Measurements from ENCODE around the gene DTL.
A peak's percentile ranks its signal among the peaks of the same experiment; 100 is the strongest.
"Not testable (repeated sequence)": the region's sequence is repeated elsewhere in the genome, so short reads cannot be mapped to it uniquely, and the experiment has no call there.

Gene DTL, protein sequence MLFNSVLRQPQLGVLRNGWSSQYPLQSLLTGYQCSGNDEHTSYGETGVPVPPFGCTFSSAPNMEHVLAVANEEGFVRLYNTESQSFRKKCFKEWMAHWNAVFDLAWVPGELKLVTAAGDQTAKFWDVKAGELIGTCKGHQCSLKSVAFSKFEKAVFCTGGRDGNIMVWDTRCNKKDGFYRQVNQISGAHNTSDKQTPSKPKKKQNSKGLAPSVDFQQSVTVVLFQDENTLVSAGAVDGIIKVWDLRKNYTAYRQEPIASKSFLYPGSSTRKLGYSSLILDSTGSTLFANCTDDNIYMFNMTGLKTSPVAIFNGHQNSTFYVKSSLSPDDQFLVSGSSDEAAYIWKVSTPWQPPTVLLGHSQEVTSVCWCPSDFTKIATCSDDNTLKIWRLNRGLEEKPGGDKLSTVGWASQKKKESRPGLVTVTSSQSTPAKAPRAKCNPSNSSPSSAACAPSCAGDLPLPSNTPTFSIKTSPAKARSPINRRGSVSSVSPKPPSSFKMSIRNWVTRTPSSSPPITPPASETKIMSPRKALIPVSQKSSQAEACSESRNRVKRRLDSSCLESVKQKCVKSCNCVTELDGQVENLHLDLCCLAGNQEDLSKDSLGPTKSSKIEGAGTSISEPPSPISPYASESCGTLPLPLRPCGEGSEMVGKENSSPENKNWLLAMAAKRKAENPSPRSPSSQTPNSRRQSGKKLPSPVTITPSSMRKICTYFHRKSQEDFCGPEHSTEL

DNA sequence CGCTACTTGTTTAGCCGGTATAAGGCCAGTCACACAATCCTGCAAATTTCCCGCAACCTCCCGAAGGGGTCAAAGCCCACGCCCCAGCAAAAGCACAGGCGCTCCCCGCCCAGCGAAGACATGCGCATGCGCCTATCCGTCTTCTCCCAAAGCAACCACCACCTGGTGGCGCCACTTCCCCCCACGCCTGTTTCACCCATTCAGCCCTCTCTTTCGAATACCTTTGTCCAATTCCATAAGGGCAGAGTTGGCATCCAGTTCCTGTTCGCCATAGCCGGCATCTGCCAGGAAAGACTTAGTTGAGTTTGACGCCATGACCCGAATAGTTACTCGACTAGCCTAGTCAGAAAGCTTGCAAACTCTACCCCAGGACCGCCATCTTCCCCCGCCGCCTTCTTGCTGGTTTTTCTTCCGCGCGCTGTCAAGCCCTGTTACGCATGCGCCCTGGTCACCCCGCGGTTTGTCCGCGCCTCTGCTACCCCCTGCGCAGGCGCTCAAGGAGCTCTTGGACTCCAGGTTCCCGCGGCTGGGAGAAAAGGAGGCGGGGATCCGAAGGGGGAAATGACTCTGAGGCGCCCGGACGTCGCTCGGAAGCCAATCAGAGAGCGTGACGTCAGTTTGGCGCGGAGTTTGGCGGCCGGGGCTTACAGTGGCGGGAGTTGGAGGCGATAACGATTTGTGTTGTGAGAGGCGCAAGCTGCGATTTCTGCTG, at the start of gene DTL, which contains the start of gene INTS7:
Gene DTL (plus strand): TSS at position 626 of the 712 bp plus-strand sequence. CDS start 143 bp downstream, outside the sequence.
Gene INTS7 (minus strand): TSS at position 435 of the 712 bp plus-strand sequence. CDS start 120 bp downstream, at position 315.
- DNase-seq: peak; percentile 100

DNA sequence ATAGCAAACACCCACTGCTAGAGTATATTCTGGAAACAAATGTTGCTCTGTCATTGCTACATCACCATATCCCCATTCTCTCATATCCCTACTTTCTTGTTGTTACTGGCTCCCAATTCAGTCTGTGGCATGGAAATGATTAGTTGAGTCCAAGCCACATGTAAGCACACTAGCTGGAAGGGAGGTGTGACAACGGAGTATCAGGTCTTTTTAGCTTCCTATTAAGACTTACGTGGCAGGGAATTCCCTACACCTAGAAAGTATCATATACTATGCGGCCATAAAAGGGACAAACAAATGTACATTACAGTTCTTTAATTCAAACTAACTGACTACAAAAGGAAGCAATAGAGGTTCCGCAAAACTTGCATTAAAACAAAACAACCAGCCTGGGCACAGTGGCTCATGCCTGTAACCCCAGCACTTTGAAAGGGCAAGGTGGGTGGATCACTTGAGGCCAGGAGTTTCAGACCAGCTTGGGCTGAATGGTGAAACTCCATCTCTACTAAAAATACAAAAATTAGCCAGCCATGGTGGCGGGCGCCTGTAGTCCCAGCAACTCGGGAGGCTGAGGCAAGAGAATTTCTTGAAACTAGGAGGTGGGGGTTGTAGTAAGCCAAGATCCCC, 48.8 kb upstream of the DTL start:
- no peak for DNase-seq

DNA sequence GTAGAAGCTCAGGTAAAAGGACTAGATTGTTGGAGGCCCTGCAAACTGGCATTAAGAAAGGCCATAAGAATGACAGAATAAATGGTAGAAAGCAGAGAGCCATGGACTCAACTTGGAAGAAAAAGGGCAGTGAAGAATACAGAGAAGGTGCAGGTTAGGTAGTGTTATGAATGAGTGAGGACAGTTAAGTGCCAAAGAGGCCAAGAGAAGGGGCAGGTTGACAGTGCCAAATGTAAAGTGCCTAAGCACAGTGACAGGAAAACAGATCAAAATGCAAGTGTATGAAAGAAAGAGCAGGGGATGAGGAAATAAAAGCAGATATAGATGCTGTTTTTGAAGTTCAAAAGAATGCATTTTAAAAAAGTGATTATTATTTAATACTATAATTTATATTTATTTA, 43.9 kb upstream of the DTL start:
- DNase-seq: no peak

DNA sequence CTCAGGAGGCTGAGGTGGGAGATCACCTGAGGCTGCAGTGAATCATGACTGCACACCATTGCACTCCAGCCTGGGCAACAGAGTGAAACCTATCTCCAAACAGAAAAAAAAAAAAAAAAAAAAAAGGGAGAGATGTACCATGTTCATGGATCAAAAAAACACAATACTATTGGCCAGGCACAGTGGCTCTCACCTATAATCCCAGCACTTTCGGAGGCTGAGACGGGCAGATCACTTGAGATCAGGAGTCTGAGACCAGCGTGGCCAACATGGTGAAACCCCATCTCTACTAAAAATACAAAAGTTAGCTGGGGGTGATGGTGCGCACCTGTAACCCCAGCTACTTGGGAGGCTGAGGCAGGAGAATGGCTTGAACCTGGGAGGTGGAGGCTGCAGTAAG, 38.1 kb upstream of the DTL start:
- not testable (repeated sequence) for DNase-seq

DNA sequence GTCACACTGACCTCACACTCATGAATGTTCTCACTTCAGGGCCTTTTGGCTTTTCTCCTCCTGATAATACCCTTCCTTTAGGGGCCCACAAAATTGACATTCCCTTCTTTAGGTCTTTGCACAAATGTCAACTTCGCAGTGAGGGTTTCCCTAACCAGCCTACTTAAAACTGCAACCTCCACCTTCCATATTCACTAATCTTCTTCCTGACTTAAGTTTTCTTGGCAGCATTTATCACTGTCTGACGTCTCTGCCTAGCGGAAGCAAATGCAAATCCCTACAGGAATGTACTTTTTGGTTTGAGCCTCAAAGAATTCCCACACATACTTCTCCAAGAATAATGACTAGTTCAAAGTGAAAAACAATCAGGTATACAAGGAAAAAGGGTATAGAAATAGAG, 33.0 kb upstream of the DTL start:
- DNase-seq: no peak

DNA sequence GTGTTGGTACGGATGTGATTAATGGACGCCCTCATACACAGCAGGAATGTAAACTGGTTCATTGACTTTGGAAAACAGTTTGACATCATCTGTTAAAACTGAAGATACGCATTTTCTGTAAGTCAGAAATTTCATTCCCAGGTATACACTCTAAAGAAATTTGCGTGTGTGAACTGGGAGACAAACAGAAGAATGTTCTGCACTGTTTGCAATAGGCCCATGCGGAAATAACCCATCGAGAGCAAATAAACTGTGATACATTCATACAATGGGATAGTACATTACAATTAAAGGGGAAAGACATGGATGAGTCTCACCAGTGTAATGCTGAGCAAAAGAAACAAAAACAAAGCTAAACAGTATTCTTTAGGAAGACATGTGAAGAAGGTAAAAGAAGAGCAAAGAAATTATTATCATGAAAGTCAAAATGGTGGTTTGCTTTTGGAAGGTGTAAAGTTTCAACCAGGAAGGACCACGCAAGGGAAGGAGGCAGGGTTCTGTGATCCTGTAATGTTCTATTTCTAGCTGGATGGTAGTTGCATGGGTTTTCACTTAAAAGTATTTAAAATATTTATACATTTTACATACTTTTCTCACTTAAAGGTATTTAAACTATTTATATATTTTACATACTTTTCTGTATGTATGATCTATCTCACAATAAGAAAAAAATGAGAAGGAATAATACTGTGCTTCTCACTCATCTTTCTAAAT, 30.5 kb upstream of the DTL start:
- DNase-seq: no peak

DNA sequence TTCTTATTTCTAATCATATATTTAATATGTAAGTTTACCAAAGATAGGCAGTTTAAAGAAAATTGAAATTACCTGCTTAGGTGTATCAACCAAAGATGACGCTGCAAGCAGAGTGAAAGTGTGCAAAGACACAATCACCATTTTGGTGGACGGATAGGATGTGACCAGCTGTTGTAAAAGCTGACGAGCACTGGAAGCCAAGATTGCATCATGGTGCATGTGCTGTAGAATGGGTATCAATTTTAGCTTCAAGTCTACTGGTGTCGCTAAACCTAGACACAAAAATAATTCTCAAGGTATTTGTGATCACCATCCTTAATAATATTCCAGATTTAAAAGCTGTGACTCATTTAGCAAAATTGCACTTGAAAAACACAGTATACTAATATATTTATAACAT, 28.4 kb upstream of the DTL start:
- DNase-seq: no peak

DNA sequence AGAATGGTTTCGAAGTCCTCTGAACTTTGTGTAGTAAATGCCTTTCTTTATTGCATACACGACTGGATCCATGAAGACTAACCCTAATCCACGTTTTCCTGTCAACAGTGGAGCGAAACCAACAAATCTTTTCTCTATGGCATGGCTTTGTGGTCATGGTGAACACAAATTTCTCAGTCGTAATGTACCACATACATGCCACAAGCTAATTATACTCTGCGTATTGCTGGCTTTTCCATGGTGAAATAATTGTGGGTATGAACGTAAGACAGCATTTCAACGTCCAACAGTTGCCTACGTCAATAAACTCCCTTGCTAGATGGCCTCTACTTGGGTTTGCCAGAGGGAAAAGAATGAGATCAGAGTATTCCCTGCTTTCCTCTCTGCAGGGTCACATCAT, 27.7 kb upstream of the DTL start:
- DNase-seq: no peak

DNA sequence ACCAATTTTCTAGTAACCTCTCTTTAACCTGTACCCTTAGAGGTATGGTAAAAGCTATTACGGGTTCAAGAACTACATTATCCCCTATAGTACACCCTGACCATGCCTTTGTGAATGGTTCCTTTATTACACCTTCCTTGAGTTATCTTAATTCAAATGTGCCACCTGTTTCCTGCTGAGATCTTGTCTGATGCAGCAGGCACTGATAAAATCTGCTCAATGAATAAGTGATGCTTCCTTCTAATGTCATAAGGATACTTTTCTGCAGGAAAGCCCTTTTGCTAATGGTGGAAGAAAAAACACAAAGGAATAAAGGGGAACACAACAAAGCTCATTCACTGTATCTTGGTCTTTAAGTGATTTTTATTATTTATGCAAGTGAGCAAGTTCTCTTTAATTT, 26.0 kb upstream of the DTL start:
- peak; percentile 14 for DNase-seq

DNA sequence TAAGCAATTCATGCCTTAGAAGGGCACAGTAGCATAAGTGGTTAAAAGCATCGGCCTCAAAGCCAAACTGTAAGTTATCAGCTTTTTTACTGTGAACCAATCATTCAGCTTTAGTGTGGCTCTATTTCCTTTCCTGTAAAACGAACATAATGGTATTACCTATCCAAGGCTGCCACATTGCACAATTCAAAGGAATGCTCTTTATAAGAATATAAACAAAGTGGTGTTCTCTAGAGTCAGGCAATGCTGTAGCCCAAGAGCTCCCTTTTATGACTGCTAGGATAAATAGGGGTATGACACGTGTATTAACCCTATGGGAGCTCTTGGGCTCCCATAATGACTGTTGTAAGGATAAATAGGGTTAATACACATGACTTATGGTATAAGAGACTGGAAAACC, 25.5 kb upstream of the DTL start:
- DNase-seq: no peak

DNA sequence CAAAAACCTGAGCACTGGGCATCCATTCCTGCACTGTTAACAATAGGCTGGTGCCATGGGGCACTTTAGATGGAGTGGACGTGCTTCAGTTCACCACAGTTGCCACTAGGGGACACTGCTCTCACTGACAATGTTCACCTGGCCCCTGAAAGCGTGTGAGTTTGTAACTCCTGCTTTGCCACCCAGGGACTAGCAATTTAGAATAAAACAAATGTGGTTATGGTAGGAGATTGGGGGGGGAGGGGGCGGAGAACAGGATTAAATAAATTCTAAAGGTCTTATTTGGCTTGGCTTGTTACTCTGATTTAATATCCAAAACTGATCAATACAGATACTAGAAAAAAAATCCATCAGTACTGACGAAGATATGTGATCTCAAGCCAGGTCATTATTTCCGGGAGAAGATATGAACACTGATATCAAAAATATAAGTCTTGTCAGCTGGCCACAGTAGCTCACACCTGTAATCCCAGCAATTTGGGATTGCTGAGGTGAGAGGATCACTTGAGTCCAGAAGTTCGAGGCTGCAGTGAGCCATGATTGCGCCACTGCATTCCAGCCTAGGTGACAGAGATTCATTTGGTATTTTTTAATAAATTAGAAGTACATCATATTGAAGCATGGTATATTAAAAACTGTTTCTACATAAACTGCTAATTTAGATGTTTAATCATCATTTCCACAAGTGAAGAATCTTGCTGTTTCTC, 23.4 kb upstream of the DTL start:
- DNase-seq: peak; percentile 87

DNA sequence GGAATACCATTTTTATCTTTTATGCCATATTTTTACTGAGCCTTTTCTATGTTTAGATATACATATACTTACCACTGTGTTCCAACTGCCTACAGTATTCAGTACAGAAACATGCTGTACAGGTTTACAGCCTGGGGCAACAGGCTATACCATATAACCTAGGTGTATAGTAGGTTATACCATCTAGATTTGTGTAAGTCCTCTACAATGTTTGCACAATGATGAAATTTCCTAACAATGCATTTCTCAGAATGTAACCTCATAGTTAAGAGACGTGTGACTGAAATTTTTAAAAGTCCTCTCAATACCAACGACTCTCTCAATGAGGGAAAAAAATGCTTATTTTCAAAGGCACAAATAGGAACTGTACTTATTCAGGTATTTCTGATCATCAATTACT, 21.9 kb upstream of the DTL start:
- no peak for DNase-seq

DNA sequence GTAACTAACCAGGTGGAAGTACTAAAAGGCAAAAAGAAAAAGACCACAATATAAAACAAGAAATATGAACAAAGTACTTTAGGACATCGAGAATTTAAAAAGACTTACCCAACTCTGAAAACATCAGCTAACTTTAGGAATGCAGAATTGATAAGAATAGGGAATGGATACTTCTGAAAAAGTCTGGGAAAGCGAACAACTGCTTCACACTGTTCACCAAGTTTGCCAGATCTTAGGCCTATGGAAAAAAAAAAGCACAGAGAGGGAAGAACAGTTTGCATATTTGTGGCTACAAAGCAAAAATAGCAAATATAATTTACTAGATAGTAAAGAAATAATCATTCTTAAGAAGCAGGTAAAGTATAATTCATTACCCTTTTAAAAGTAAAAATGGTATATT, 14.6 kb upstream of the DTL start:
- no peak for DNase-seq

DNA sequence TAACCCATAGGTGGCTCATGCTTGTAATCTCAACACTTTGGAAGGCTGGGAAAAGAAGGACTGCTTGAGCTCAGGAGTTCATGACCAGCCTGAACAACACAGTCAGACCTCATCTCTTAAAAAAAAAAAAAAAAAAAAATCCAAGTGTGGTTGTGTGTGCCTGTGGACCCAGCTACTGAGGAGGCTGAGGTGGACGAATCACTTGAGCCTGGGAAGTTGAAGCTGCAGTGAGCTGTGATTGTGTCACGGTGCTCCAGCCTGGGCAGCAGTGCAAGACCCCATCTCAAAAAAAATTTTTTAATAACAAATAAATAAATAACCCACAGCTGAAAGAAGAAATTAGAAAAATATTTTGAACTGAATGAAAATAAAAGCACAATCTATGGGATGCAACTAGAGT, 14.0 kb upstream of the DTL start:
- no peak for DNase-seq

DNA sequence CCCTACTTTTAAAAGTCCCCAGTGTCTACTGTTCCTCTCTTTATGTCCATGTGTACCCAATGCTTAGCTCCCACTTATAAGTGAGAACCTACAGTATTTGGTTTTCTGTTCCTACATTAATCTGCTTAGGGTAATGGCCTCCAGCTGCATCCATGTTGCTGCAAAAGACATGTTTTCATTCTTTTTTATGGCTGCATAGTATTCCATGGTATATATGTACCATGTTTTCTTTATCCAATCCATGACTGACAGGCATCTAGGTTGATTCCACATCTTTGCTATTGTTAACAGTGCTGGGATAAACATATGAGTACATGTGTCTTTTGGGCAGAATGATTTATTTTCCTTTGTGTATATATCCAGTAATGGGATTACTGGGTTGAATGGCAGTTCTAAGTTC, 12.6 kb upstream of the DTL start:
- not testable (repeated sequence) for DNase-seq

DNA sequence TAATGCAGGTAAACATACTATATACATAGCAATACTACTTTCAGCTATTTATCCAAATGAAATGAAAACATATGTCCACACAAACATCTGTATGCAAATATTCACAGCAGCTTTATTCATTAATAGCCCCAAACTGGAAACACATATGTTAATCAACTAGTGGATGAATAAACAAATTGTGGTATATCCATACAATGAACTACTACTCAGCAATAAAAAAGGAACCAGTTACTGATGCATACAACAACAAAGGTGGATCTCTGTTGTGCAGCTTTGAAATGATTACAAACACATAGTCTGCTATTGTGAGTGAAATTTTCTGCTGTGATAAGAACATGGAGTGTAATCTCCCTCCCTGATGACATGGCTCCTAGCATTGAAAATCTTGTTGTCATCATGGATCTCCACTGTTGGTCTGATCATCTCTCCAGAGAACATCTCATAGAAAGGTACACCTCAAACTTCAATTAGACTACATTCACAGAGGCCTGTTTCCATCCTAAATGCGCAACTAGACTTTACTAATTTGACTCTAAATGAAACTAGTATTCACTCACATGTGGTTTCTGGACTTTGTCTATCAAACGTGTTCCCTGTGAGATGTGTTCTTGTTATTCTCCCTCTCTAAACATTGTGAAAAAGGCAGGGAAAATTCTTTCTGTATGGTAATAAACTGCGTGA, 10.9 kb upstream of the DTL start:
- no peak for DNase-seq

DNA sequence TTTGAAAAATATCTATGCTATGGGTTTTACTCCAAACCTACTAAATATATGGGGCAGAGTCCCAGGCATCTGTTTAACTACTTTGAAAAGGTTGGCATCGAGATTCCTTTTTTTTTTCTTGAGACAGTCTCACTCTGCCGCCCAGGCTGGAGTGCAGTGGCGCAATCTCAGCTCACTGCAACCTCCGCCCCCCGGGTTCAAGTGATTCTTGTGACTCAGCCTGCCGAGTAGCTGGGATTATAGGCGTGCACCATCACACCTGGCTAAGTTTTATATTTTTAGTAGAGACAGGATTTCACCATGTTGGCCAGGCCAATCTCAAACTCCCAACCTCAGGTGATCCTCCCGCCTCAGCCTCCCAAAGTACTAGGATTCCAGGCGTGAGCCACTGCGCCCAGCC, 7.8 kb upstream of the DTL start:
- DNase-seq: not testable (repeated sequence)

DNA sequence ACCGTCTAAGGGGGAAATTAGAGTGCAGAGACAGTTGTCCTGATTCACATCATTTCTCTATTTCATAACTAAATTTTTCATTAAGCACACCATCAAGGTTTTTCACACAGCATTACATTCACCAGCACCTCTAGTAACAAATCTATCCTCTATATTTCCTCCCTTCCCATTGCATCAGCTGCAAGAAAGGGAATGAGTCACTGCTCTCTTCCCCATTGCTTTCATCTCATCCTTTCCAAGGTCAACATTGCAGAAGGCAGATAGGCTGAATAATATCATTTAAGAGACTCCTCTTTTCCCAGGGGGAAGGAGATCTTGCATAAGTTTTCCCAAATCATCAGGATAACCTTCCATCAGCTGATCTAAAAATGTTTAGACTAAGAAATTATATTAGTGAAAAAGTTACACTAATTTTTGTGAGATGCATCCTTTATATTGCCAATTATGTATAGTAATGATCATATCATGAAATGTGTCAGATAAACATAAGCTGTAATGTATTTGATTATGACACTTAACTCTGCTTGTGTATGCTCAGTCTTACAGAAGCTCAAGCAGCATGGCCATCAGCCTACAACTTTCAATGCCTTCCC, 4.5 kb upstream of the DTL start:
- DNase-seq: peak; percentile 6

DNA sequence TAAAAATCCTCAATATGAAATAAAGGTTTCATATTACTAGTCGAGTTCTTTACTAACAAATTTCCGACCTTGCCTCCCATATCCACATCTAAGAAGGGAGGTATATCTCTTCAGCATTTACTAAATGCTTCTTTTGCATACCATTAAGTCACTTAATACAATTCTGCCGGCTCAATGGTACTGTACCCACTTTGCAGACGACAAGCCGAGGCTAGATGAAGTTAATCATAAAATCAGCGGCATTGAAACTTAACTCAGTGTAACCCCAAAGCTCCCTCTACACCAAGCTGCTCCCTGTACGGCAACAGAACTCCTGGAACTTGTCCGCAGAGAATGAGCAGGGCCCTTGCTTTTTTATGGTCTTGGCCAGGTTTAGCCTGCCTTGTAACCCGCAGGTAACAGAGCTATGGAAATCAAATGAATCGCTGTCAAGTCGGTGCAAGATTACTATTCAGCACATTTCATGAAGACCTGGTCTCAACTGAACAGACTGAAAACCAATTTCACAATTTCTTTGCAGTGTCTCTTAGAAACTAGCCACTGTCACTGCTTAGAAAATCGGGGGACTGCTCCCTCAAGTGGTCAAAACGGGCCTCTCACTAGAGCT, 929 bp upstream of the DTL start:
- no peak for DNase-seq
